Measurements from ENCODE around the gene CAPZA1.

The CAPZA1 gene

DNA sequence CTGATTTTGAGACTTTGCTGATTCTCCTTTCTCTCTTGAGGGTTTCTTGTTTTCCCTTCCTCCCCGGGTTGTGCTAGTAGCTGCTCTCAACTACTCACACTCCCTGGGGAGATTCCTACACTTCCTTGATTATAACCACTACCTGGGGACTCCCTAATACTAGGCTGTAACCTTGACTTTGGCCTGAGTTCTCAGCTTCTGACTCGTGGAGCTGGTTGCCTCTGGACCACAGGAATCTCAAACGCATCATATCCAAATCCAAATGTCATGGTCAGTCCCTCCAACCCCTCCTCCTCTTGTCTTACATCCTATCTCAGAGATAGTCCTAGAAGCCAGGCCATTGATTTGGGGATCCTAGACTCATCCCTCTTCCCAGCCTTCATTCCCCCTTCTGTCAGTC is 66.8 kb downstream of the CAPZA1 start:
- no peak for DNase-seq (ENCODE audit: low spot score)
- in situ Hi-C loops (cut with MboI; ENCODE audit: low sequenced_read_pairs, unreplicated experiment), result no loop called here
- TF ChIP-seq, protein P1, sequence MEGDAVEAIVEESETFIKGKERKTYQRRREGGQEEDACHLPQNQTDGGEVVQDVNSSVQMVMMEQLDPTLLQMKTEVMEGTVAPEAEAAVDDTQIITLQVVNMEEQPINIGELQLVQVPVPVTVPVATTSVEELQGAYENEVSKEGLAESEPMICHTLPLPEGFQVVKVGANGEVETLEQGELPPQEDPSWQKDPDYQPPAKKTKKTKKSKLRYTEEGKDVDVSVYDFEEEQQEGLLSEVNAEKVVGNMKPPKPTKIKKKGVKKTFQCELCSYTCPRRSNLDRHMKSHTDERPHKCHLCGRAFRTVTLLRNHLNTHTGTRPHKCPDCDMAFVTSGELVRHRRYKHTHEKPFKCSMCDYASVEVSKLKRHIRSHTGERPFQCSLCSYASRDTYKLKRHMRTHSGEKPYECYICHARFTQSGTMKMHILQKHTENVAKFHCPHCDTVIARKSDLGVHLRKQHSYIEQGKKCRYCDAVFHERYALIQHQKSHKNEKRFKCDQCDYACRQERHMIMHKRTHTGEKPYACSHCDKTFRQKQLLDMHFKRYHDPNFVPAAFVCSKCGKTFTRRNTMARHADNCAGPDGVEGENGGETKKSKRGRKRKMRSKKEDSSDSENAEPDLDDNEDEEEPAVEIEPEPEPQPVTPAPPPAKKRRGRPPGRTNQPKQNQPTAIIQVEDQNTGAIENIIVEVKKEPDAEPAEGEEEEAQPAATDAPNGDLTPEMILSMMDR (IDR thresholded peaks at IDR 0.05; ENCODE audit: borderline replicate concordance, control extremely low read depth, extremely low read depth, insufficient read depth, missing control alignments), result no peak

DNA sequence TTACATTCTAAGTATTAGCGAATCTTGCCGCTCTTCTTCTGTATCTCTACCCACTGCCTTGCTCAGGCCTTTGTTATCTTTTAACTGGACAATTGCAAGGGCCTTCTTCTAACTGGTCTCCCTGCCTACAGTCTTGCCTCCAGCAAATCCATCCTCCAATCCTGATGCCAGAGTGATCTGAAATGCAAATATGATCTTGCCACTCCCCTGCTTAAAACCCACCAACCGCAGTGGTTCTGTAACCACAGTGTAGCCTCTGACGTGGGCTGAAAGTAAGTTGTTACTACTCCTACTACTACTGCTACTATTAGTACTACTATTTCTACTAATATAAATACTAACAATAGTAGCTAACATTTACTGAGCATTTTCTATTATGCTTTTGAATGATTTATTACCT is 67.2 kb downstream of the CAPZA1 start:
- no peak for DNase-seq (ENCODE audit: low spot score)
- in situ Hi-C loops (cut with MboI; ENCODE audit: low sequenced_read_pairs, unreplicated experiment), result no loop called here
- TF ChIP-seq, protein P1 (IDR thresholded peaks at IDR 0.05; ENCODE audit: borderline replicate concordance, control extremely low read depth, extremely low read depth, insufficient read depth, missing control alignments), result no peak

DNA sequence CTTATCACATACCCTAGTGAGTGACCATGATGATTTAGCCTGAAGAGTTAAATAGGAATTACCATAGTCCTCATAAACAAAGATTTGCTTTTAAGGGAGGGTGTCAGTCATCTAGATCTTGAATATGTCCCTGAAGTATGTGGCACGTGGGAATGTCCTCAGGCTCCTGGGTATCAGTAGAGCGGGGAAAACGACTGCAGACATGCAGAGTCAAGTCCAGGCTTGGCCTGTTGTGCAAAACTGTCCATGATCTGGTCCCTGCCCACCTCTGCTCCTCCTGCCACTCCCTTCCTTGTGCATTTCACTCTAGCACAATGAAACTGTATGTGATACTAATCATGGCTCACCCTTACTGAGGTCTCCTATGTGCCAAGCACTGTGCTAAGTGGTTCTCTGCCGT is 67.7 kb downstream of the CAPZA1 start:
- in situ Hi-C loops (cut with MboI; ENCODE audit: low sequenced_read_pairs, unreplicated experiment), result no loop called here
- DNase-seq (ENCODE audit: low spot score), result no peak
- TF ChIP-seq, protein P1 (IDR thresholded peaks at IDR 0.05; ENCODE audit: borderline replicate concordance, control extremely low read depth, extremely low read depth, insufficient read depth, missing control alignments), result no peak

DNA sequence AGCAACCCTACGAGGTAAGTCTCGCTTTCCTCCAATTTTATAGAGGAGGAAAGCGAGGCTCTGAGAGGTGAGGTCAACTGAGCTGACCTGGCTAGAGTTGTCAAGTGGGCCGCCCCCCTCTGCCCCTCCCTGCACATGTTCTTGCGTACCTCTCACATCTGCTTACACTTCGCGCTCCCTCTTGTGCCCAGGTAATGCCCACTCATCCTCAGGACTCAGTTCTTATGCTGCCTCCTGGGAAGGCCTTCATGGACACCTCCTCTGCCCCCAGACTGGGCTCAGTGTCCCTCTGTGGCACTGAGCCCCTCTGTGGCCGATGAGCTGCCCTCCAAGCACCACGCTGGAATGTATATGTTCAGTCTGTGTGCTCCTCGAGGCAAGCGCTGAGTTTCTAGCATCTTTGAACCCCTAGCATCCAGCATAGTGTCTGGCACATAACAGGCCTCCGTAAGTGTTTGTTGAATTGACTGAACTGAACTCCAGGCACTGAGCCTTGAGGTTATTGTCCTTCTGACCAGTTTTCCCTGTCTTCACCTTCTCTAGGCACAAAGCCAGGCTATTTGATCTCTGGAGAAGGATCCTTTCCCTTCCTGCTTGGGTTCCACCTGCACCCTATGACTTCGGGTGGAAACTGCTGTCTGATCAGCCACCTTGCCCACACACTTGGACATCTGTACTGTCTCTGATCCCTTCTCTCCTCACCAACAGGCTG is 68.3 kb downstream of the CAPZA1 start:
- in situ Hi-C loops (cut with MboI; ENCODE audit: low sequenced_read_pairs, unreplicated experiment), result no loop called here
- DNase-seq (ENCODE audit: low spot score), result no peak
- TF ChIP-seq, protein P1 (IDR thresholded peaks at IDR 0.05; ENCODE audit: borderline replicate concordance, control extremely low read depth, extremely low read depth, insufficient read depth, missing control alignments), result no peak

DNA sequence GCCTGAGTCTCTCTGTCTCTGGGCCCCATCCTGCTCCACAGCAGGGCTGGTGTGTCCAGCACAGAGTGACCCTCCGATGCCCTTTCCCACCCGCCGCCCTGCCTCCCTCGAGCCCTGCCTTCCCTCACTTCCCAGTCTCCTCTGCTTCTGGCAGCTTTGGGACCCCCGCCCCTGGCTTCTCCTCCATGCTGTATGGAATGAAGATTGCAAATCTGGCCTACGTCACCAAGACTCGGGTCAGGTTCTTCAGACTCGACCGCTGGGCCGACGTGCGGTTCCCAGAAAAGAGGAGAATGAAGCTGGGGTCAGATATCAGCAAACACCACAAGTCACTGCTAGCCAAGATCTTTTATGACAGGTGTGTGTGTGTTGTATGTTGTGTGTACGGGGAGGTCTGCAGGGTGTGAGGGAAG is 69.2 kb downstream of the CAPZA1 start:
- TF ChIP-seq, protein P1 (IDR thresholded peaks at IDR 0.05; ENCODE audit: borderline replicate concordance, control extremely low read depth, extremely low read depth, insufficient read depth, missing control alignments), result no peak
- in situ Hi-C loops (cut with MboI; ENCODE audit: low sequenced_read_pairs, unreplicated experiment), result no loop called here
- DNase-seq (ENCODE audit: low spot score), result no peak

DNA sequence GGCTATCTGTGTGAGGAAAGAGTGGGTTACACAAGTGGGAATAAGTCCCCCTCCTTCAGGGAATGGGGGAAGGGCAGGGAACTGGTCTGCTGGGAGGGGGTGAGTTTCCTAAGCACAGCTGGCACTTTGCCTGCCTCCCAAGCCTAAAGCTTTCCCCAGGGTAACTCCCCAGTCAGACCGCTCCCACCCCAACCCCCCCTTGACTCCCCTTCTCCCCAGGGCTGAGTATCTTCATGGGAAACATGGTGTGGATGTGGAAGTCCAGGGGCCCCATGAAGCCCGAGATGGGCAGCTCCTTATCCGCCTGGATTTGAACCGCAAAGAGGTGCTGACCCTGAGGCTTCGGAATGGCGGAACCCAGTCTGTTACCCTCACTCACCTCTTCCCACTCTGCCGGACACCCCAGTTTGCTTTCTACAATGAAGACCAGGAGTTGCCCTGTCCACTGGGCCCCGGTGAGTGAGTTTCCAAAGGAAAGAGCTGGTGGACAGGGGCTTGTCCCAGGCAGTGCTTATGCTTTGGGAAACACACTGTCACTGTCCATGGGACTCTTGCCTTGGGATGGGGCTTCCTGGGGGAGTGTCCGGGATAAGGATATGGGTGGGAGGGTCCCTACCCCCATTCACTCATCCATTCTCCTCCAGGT is 69.7 kb downstream of the CAPZA1 start:
- no peak for DNase-seq (ENCODE audit: low spot score)
- TF ChIP-seq, protein P1 (IDR thresholded peaks at IDR 0.05; ENCODE audit: borderline replicate concordance, control extremely low read depth, extremely low read depth, insufficient read depth, missing control alignments), result no peak
- in situ Hi-C loops (cut with MboI; ENCODE audit: low sequenced_read_pairs, unreplicated experiment), result no loop called here

Data from GM13976 (cell line).